ENCODE measurements around the gene CD151.
A peak's percentile ranks its signal among the peaks of the same experiment; 100 is the strongest.

CD151 gene

DNA sequence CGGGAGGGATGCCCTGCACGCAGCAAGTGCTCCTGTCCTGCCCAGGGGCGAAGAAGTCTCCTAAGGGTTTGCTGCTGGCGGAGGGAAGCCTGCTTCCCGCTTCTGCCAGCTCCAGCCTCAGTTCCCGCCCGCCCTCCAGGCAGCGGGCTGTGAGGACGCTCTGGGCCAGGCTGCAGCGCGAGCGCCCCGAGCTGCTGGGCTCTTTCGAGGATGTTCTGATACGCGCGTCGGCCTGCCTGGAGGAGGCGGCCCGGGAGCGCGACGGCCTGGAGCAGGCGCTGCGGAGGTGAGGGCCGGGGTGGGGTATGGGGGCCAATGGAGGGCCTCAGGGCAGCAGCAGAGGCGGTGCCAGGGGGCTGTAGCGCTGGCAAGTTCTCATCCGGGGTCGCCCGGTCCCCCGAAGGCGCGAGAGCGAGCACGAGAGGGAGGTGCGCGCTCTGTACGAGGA is 2.9 kb upstream of the CD151 start:
- DNase-seq = no peak

- no peak for DNase-seq
These were observed 2.2 kb upstream of the CD151 start for GRCh38 chr11:830295-831117.

- no peak for DNase-seq
These were observed 1.5 kb upstream of the CD151 start for GRCh38 chr11:831118-831864.

GRCh38 chr11:831961-832528 is 707 bp upstream of the CD151 start:
- no peak for DNase-seq

- no peak for DNase-seq
These were observed 501 bp downstream of the CD151 start for GRCh38 chr11:833114-833791.

DNA sequence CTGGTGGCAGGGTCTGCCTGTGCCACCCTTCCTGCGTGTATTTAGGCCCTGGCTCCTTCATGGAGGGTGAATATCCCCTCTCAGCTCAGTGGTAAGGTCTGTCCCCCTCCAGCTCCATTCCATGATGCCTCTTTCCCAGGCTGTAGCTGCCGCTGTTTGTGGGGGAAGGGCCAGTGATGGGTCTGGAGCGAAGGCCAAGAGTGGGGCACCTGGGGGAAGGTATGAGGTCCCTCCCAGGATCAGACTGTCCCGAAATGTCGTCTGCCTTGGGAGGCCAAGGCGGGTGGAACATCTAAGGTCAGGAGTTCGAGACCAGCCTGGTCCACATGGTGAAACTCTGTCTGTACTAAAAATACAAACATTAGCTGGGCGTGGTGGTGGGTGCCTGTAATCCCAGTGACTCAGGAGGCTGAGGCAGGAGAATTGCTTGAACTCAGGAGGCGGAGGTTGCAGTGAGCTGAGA is 1.1 kb downstream of the CD151 start:
- no peak for DNase-seq

GRCh38 chr11:834371-835316 is 1.9 kb downstream of the CD151 start:
- no peak for DNase-seq

DNA sequence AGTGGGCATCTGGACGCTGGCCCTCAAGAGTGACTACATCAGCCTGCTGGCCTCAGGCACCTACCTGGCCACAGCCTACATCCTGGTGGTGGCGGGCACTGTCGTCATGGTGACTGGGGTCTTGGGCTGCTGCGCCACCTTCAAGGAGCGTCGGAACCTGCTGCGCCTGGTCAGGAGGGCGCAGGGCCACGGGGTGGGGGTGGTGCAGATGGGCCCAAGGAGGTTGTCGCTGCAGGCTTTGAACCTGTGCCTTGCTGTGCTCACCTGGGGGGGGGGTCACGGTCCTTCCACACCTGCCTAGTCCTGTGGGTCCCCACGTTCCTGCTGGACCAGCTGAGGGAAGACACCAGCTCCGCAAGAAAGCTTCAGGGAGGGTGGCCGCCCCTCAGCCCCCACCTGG is 3.5 kb downstream of the CD151 start:
- no peak for DNase-seq

- DNase-seq = no peak
These were observed 3.9 kb downstream of the CD151 start for GRCh38 chr11:836700-837099.

DNA sequence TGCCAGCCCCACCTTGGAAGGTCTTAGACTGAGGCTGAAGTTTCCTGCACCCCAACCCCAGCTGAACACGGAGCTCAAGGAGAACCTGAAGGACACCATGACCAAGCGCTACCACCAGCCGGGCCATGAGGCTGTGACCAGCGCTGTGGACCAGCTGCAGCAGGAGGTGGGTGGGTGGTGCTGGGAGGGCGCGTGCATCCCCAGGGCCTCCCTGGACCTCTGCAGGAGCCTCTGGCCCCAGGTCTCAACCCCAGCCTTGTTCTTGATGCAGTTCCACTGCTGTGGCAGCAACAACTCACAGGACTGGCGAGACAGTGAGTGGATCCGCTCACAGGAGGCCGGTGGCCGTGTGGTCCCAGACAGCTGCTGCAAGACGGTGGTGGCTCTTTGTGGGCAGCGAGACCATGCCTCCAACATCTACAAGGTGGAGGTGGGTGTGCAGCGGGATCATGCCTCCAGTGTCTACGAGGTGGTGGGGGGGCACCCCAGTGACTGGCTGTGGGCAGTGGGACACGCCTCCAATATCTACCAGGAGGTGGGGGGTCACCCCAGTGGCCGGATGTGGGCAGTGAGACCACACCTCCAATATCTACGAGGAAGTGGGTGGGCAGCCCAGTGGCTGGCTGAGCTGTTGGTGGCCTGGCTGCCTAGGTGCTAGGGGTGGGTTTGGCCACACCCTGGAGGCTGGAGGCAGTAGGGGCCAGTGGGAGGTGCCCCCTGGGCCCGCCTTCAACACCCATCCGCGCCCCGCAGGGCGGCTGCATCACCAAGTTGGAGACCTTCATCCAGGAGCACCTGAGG is 4.6 kb downstream of the CD151 start:
- DNase-seq = no peak

DNA sequence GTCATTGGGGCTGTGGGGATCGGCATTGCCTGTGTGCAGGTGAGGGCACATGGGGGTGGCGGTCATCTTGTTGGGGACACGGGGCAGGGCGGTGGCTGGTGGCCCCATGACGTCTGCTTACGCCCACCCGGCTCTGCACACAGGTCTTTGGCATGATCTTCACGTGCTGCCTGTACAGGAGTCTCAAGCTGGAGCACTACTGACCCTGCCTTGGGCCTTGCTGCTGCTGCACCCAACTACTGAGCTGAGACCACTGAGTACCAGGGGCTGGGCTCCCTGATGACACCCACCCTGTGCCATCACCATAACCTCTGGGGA is 5.2 kb downstream of the CD151 start:
- DNase-seq = no peak

- no peak for DNase-seq
These were observed 5.9 kb downstream of the CD151 start for GRCh38 chr11:838441-839279.

- DNase-seq = no peak
These were observed 6.5 kb downstream of the CD151 start for GRCh38 chr11:839280-839623.

GRCh38 chr11:839875-840617 is 7.3 kb downstream of the CD151 start:
- no peak for DNase-seq

GRCh38 chr11:841981-842369 is 9.2 kb downstream of the CD151 start:
- DNase-seq = no peak

DNA sequence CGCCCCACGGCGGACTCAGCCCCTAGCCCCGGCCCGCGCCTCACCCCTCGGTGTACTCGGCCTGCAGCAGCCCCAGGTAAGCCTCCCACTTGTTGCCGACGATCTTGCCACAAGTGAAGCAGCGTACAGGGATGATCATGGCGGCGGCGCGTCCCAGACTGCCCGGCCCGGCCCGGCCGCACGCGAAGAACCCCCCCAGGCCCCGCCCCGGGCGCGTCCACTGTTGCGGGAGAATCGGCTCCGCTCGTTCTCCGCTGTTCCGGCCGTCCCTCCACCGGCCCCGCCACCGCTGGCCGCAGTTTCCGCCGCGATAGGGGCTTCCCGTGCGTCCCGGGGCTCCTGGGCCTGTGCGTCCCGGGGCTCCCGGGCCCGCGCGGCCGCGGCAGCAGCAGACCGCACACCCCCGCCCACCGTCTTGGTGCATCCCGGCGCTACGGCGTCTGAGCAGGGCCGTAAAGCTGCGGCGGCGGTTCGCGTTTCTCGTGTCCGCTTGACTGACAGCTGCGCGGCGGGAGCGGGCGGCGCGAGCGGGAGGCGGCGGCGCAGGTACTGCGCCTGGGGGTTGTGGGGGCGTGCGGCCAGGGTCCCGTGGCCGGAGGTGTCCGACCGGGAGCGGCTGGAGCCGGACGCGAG is 9.7 kb downstream of the CD151 start, which contains the start of the genes POLR2L and TSPAN4:
TSS of gene POLR2L (minus strand) at position 160 of the 633 bp plus-strand sequence. CDS start at position 139, 21 bp downstream.
TSS of gene TSPAN4 (plus strand) at position 483 of the 633 bp plus-strand sequence. CDS start 7,453 bp downstream, outside the sequence.
- DNase-seq = peak; percentile 16

DNA sequence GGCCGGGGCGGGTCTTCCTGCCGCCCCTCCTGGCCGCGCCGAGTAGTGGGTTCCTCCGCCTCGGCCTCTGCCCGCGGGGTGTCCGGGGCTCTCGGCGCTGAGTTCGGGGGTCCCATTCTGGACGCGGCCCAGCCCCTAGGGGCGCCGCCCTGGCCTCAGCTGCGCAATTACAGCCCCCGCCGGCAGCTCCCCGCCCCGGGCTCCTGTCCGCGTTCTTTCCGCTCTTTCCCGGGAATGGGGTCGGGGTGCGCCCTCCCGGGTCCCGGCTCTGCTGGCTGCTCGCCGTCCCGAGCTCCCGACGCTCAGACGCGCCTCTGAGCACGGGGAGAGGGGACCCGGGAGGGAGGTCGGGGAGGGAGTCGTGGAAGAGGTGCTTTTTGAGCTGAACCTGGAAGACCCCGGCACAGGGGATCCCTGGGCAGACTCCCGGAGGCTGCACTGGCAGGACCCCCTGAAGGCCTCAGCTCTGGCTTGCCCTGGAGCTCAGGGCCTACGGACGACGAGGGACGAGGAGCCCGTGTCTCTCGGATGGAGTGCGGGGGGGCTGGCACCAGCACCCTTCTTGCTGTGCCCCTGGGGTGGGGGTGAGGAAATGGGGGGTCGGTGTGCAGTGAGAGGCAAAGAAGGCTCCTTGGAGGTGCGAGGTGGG is 10.5 kb downstream of the CD151 start:
- no peak for DNase-seq
